NCI-H69 (cell line): Measurements from ENCODE around the gene PBX1.

ENCODE experiments used
- DNase-seq: peaks from one replicate; lab custom pipeline; 2025; lab: John Stamatoyannopoulos, UW

Gene PBX1

GRCh38 chr1:164867590-164867989 lies 308.6 kb downstream of the PBX1 start:
- DNase-seq = no peak

- DNase-seq = no peak
Measured at GRCh38 chr1:164868990-164869389, 310.0 kb downstream of the PBX1 start.

DNA sequence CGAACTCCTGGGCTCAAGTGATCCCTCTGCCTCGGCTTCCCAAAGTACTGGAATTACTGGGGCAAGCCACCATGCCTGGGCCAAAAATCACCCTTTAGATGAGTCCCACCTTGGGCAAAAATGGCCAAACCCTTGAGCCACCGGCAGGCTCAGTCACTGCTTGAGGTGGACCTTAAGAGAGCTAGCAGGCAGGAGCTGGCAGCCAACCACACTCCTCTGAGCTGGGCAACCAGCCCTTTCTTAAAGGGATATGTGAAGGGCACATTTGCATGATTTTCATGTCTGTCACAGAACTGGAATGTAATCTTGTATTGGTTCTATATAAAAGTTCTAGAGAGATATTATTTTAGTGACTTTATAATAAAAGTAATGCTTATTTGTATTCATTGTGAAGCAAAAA lies 316.5 kb downstream of the PBX1 start:
- no peak for DNase-seq

DNA sequence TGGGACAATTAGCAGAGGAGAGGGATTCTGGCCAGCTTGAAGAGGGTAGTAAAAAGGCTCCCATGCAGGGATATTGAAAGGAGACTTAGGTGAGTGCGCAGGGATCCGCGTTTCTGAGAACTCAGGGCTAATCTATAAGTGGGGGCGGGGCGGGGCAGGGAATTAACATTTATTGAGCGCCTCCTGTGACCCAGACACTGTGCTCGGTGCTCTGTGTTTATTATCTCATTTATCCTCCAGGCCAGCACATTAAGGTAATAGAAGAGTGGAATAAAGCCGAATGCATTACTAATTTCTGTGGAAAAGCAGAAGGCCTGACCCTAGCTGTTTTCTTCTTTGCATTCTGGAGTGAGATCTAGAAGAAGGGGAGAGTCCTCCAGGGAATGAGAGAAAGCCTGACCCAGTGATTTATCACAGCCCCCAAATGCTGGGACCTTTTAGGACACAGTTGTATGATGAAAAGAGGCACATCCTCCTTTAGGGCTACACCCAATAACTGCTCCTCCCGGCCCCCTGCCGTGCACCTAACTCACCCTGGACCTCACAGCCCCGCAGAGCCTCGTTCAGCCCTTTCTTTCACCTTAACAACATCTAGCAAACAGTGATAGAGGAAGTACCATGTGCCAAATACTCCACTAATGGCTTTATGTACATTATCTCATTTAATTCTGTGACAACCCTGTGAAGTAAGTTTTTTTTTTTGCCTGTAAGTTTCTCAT lies 317.6 kb downstream of the PBX1 start:
- peak; percentile 17 for DNase-seq

DNA sequence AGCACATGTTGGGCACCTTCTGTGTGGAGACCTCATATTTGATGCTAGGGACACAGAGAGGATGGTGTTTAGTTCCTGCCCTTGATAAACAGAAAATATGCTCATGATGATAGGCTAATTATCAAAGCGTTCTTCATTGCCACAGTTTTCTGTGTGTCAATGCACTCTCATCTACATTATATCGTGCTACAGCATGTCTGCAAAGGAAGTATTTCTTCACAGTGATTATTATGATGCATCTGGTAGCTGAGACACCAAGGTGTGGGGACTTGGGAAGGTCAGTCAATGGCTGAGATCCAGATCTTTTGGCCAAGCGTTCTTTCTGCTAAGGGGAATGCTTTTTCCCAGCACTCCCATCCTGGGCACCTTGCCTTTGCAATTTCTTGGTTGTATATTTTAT lies 321.2 kb downstream of the PBX1 start:
- no peak for DNase-seq

DNA sequence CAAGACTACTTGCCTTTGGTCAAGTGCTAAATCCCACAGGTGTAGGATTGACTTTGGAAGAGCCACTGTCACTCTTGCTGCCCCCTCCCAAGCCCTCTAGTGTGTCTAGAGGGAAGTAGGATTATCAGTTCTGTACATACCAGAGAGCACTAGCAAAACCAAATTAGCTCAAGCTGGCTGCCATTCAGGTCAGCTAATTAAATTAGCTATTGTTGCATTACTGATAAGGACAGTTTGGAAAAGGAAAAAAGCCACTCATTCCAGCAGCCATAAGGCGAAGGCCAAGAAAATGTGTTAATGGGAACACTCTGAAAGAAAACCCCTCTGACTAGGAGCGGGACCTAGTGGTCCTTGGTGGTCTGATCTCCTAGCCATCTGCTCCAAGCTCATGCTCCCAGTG lies 321.7 kb downstream of the PBX1 start:
- no peak for DNase-seq

DNA sequence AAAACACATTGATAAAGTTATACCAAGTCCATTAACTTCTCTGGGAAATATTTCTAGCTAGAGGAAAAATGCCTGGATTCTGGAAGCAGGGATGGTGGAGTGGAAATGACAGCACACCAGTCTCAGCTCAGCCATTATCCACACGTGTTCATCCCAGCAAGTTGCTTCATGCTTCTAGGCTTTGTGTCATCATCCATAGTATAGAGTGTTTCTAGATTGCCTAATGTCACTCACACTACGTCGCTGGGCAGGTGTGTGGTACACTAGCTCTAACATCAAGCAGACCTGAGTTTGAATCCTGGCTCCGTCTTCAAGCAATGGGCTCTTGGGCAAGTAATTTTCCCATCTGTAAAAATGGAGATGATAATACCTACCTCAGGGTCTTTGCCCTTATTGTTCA lies 326.3 kb downstream of the PBX1 start:
- DNase-seq = no peak

DNA sequence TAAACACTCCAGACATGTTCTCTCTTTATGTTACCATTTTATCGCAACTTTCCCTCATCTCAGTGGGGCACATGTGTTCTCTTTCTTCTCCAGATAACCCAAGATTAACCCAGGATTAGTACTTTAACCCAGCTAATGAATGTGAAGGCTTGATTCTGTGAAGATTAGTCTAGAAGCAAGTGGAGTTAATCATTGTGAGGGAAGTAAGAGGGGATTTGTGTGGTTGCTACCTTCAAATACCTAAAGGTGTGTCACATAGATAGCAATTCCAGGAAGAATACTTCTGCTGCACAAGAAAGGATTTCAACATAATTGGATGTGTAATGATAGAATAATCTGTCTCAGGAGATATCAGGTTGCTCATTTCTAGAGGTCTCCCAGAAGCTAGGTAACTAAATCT lies 327.1 kb downstream of the PBX1 start:
- peak; percentile 34 for DNase-seq

DNA sequence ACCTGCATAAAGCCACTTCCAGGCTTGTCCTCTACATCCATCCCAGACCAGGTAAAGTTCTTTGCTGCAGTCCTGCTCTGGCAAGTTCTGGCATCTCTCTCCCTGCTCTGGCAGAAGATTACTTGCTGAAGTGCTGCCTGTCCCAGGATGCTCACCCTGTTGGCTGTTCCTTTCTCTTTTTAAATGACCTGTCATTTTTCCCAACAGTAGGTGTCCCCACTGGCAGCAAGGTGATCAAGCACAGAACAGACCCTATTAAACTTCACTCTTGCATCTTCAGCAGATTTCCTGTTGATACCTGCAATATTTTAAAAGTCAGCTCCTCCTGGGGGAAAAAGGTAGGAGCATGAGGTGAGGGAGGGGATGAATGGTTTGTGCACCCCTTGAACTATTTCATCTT lies 332.6 kb downstream of the PBX1 start:
- DNase-seq = peak; percentile 42

DNA sequence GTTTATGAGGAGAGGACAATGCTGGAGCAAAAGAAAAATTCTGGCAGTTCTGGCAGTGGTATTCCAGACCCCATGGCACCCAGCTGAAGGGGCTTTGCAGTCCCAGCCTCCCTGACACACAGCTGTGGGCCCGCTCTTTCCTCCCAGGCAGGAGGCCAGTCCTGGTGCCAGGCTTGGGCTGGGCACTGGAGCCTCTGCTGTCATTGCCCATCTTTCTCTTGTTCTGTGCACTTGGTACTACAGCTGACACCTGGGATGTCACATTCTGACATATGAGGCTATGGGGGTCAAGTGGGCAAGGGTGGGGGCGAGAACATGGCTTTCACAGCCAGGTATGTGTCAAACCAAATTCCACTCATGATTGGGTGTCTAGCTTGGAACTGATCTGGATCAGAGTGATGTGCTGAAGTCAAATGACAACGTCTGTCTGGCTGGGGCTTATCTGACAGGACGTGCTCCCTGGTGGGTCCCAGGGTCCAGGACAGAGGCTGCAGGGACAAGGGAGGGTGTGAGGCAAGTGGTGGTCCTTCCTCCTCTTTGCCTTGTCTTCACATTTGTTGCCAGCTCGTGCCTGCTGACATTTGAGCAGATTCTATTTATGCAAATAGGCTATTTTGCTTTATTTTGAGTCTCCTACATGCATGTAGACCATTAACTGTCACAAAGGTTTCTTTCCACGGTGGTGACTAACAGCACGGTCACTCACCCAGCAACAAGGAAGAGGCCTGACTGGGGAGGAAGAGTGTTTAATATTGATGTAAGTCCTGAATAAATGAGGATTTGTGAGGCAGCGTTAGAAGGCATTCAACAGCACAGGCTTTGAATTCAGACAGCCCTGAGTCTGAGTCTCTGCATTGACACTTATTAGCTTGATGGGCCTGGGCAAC lies 336.3 kb downstream of the PBX1 start:
- DNase-seq = no peak

DNA sequence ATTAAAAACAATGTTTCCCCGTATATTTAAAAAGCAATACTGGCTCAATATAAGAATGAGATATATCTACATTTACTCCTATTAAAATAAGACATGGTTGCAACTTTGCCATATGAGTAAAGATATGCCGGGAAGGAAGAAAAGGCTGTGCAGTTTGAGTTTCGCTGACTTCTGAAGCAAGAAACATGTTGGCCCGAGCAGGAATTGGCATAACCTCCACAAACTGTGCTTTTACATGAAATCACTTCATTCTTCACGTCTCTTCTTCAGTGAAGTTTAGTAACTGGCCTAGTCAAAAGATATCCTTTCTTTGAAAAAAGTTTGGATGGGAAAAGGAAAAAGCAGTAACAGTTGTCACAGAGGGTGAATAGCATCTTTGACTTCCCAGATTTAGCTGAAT lies 342.0 kb downstream of the PBX1 start:
- DNase-seq = no peak
